AG04449 (cell line): ENCODE results near the gene DDT.
"Not testable (repeated sequence)": the region's sequence is repeated elsewhere in the genome, so short reads cannot be mapped to it uniquely, and the experiment has no call there.

Source experiments
- CTCF ChIA-PET: fragments of 350-600 bp; formaldehyde crosslinking; extraction: SDS; loops from one replicate; lab custom pipeline; 2021; ENCODE audit warnings: antibody characterized with exemption; lab: Yijun Ruan, JAX
- POLR2A ChIA-PET: fragments of 400-600, 350-600 bp; formaldehyde crosslinking; extraction: SDS; loops from one replicate; lab custom pipeline; 2020; ENCODE audit warnings: antibody characterized with exemption, inconsistent platforms; lab: Yijun Ruan, JAX
- DNase-seq: peaks from one replicate; pipeline ENCODE4 v3.0.0-alpha.2; 2010; ENCODE audit warnings: low read depth, low spot score
- H3K4me3 ChIP-seq: 2 replicates; pipeline ENCODE4 v1.5.1; 2011; ENCODE audit warnings: low read depth, mild to moderate bottlenecking, control low read depth, low read length
- CTCF ChIP-seq: IDR thresholded peaks from one replicate; pipeline ENCODE4 v1.5.1; 2011; ENCODE audit warnings: mild to moderate bottlenecking, moderate library complexity, low read length, control low read depth, inconsistent platforms; ENCODE audit not compliant: insufficient read depth; ENCODE audit errors: missing control alignments

The DDT gene

DNA sequence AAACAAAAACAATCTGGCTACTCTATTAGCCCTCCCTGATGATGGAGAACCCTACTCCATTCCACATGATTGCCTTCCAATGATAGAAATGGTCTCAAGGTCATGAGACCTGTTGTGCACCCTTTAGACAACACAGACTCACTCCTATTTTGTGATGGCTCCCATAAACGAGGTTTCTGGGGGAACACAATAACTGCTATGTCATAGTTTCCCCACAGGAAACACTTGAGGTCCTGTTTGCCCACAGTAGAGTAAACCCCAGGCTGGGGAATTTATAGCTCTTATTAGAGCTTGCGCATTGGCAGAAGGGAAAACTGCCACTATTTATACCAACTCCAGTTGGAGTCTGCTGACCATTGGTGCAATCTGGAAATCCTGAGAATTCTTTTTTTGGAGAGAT lies 51.3 kb downstream of the DDT start:
- POLR2A ChIA-PET = no interaction called here
- DNase-seq = no peak
- H3K4me3 ChIP-seq = no peak overlapping the region
- no peak for TF ChIP-seq CTCF
- CTCF ChIA-PET = no interaction called here

DNA sequence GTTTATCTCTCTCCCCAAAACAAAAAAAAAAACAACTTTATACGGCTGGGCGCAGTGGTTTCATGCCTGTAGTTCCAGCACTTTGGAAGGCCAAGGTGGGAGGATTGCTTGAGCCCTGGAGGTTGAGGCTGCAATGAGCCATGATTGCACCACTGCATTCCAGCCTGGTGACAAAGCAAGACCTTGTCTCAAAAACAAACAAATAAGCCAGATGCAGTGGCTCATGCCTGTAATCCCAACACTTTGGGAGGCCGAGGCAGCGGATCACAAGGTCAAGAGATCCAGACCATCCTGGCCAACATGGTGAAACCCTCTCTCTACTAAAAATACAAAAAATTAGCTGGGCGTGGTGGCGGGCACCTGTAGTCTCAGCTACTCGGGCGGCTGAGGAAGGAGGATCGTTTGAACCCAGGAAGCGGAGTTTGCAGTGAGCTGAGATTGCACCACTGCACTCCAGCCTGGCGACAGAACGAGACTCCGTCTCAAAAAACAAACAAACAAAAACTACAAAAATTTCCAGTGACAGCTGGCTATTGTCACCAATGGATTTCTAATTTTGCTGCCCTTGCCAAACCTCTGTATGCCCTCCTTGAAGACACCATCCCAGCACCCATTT lies 52.5 kb downstream of the DDT start:
- DNase-seq, H3K4me3 ChIP-seq, POLR2A ChIA-PET: not testable (repeated sequence)
- CTCF ChIA-PET = interaction anchor here (1.0 kb wide), 1 partner anchor 8 kb away, joined by 4 read pairs; no protein-coding TSS in a partner anchor
